NCI-H2196 treated with DMSO at 0.1 percent for 48 hours (cell line): ENCODE results near the gene ENTHD1.
A peak's percentile ranks its signal among the peaks of the same experiment; 100 is the strongest.
"Not testable (repeated sequence)": the region's sequence is repeated elsewhere in the genome, so short reads cannot be mapped to it uniquely, and the experiment has no call there.

Experiments
- DNase-seq: peaks from one replicate; lab custom pipeline; 2025; ENCODE audit not compliant: unreplicated experiment; lab: John Stamatoyannopoulos, UW

ENTHD1 gene

DNA sequence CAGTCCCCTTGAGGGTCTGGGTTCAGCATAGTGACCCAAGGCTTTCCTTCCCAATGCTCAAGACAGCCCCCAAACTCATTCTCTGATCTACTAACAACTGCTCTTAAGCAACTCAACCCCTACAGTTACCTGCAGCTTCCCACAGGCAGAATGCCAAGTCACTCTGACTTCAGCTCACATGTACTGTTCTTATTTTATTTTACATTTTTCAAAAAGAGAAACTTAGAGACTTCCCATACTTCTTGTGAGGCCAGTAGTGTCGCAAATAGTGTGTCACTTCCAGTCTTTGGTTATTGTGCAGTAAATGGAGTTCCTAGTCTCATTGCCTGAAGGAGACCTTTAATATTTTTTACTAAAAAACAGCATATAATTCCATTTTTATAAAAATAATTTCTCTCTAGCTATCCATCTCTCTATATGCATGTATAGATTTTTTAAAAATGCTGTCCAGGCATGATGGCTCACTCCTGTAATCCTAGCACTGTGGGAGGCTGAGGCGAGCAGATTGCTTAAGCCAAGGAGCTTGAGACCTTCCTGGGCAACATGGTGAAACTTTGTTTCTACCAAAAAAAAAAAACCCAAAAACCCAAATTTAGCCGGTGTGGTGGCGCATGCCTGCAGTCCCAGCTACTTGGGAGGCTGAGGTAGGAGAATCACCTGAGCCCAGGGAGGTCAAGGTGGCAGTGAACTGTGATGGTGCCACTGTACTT is 41.8 kb downstream of the ENTHD1 start:
- no peak for DNase-seq

DNA sequence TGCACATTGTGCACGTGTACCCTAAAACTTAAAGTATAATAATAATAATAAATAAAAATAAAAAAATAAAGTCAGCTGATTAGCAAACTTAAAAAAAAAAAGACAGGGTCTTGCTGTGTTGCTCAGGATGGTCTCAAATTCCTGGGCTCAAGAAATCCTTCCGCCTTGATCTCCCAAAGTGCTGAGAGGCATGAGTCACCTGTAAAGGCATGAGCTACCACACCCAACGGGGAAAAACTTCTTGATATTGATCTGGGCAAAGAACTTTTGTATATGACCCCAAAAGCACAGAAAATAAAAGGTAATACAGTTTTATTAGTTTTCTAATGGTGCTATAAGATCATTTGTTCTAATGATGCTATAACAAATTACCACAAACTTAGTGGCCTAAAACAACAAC is 46.1 kb downstream of the ENTHD1 start:
- DNase-seq = no peak

DNA sequence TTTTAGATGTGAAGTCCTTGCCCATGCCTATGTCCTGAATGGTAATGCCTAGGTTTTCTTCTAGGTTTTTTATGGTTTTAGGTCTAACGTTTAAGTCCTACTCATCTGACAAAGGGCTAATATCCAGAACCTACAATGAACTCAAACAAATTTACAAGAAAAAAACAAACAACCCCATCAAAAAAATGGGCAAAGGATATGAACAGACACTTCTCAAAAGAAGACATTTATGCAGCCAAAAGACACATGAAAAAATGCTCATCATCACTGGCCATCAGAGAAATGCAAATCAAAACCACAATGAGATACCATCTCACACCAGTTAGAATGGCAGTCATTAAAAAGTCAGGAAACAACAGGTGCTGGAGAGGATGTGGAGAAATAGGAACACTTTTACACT is 47.0 kb downstream of the ENTHD1 start:
- DNase-seq = not testable (repeated sequence)

DNA sequence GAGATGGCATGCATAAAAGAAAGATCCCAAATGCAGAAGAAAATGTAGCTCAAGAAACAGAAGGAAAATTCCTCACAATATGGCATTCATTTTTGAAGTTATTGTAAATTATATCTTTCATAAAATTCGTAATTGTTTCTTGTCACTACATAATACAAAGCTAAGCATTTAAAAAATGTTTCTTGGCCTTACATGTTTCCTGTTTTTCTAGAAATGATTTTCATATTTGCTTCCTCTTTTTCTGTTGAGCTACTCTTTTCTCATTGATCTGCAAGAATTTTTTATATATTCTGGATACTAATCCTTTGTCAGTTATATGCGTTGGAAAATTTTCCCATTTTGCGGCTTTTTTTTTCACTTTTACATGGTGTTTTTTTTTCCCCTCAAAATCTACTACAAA is 48.0 kb downstream of the ENTHD1 start:
- no peak for DNase-seq

DNA sequence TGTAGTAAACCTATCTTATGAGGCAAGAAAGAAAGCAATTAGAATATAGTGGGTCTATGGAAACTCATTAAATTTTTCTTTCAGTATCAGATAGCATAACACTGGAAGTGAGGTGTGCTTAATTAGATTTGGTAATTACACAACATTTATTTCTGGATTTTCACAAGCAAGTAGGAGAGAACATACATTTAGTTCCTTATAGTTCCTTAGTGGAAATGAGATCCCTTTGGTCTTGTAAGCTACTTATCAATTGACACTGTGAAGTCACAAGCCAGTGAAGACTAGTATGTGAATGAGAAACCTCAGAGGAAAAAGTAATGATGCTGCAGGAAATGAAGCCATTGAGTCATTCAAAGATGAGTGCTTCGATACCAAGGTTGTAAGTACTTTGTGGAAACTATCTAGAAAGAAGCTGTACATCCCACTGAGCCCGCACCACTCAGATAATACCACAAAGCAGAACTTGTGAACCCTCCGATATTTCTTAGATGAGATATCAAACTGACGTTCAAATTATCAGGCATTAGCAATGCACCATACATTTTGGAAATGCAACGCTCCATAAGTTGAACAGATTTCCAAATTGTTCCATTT is 53.5 kb downstream of the ENTHD1 start:
- DNase-seq = no peak

DNA sequence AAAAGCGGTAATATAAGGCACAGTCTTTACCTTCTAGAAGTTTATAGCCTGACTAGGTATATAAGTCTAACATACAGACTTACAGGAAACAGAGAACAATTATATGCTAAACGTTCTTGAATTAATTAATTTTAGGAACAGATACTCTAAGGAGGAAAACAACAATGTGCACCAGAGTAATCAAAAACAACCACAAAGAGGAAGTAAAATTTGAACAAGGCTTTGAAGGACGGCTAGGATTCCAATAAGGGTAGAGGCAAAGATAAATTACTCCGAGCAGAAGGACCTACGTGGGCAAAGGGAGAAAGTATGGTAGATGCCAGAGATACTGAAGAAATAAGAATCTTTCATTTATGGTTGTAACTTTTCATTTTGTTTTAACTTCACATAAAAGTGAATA is 54.4 kb downstream of the ENTHD1 start:
- DNase-seq = no peak

DNA sequence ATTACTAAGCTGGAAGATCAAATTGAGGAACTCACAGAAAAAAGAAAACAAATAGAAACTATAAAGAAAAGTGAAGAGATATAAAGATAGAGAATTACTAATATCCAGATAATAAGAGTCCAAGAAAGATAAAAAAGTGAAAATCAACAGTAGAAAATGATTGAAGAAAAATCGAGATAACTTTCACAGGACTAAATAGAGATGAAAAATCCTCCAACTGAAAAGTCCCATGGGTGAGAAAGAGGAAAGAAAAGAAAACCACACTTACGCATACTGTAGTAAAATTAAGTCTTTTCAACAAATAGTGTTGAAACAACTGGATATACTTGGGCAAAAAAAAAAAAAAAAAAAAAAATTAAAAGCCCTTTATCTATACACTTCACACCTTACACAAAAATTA is 60.0 kb downstream of the ENTHD1 start:
- DNase-seq = no peak

DNA sequence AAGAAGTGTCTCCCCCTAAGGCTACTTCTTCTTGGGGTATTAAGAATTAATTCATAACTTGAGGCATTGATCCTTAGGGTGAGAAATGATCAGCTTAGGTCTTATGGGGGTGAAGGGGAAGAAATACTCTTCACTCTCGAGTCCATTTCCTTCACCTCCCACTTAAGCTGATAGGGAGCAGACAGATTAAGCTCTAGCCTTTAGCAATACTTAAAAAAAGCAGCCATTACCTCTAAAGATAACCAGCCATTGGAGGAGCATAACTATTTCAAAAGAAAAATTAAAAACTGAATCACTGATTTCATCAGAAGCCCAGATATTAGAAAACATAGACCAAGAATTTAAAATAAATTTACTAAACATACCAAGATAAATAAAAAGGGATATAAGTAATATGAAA is 60.5 kb downstream of the ENTHD1 start:
- DNase-seq = no peak

DNA sequence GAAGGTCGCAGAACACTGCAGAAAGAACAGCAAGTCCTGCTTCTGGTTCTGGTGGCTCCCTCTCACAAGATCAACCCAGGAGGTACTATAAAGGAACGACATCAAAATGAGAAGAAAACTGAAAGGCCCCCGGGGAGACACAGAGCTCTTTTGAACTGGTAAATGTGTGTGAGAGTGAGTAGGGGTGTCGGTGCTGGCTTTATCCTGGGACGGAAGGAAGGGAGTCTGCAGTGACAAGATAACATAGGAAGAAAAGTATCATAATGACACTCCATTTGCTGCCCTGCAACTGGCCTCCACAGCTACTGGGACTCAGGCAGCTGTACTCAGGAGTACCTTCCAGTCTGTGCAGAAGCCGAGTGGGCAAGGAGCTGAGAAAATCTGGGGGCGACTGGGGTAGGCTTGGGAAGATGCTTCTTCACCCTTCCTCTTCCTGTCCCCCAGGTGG is 60.9 kb downstream of the ENTHD1 start:
- no peak for DNase-seq

DNA sequence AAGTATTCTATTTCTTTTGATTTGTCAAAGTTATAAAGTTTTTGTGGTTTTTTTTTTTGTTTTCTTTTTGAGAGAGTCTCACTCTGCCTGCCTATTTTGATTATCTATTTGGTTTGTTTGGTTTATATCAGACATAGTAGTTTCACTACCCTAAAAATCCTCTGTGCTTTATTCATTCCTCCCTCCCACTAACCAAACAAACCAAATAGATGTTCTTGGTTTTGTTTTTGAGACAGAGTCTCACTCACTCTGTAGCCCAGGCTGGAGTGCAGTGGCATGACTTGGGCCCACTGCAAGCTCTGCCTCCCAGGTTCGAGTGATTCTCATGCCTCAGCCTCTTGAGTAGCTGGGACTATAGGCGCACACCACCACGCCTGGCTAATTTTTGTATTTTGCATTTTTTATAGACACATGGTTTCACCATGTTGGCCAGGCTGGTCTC is 67.9 kb downstream of the ENTHD1 start:
- no peak for DNase-seq

DNA sequence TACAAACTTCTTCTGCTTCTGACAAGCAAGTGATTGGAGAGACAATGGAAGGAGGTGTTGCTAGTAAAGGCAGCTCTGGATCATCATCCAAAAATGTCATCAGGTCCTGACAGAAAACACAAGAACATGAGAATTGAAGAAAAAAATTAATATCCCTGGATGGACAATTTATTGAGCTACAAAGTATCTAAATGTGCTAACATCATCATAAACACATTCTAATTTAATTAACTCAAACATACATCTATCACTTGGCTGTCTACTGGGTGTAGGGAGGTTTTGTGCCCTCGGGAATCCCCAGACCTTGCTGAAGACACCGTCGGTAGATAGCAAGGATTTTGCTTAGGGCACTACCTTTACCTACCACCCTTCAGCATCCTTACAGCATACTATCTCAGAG is 72.6 kb downstream of the ENTHD1 start:
- no peak for DNase-seq

DNA sequence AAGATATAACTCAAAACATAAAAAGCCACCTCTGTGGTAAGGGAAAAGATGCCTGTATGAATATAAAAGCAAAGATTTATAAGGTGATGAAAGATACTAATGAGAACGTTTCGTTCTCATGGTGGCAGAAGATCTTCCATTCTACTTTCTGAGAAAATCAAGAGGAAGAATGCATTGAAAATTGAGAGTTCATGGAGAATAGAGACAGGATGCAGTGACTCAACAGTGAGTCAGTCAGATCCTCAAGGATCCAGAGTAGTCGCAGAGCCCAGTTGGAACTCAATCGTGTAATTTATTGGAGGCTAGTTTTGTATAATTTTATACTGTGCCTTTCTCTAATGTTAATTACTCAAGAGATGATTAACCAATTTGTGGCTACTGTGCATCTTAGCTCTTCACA is 73.3 kb downstream of the ENTHD1 start:
- DNase-seq = no peak

DNA sequence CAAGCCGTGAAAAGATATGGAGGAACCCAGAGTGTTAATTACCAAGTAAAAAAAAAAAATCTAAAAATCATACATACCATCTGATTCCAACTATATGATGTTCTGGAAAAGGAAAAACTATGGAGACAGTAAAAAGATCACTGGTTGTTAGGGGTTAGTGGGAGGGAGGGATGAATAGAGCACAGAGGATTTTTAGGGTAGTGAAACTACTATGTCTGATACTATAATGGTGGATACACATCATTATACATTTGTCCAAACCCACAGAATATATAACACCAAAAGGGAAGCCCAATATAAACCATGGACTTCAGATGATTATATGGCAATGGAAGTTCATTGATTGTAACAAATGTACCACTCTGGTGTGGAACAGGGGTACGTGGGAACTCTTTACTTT is 74.1 kb downstream of the ENTHD1 start:
- no peak for DNase-seq

DNA sequence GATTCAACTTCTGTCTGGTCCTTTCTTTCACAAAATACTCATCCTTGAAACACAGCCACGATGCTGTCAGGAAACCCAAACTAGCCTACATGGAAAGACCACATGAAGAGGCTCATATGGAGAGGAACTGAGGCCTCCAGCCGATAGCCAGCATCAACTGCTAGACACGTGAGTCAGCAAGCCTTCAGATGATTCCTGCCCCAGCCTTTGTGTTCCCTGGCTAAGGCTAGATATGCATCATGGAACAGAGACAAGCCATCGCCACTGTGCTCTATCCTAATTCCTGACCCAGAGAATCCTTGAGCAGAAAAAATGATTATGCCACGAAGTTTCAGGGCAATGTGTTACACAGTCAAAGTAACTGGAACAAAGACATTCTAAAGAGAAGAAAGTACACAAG is 75.5 kb downstream of the ENTHD1 start:
- no peak for DNase-seq

DNA sequence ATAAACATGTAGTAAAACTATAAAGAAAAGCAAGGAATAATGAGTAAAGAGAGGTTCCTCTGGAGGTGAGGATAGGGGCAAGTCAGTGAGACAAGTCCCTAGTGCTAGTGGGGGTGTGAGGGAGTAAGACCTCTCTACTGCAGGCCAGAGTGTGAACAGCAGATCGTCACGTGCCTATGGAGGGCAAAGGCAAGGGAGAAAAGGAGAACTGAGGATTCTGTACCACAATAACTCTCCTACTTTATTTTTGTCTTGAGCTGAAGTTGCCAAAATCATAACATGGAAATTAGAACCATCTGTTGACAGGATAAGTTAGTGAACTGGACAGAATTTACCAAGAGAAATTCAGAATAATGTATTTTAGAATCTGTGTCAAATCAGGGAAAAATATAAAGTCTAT is 77.6 kb downstream of the ENTHD1 start:
- no peak for DNase-seq

DNA sequence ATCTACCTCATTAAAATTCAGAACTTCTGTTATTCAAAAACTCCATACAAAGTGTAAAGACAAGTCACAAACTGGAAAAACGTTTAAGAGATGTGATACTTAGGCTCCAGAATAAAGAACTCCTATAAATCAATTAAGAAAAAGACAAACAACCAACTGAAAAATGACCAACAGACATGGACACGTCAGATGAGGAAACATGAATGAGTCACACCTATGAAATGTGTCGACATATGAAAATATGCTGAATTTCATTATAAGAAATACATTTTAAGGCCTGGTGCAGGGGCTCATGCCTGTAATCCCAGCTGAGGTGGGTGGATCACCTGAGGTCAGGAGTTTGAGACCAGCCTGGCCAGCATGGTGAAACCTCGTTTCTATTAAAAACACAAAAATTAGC is 78.7 kb downstream of the ENTHD1 start:
- no peak for DNase-seq

DNA sequence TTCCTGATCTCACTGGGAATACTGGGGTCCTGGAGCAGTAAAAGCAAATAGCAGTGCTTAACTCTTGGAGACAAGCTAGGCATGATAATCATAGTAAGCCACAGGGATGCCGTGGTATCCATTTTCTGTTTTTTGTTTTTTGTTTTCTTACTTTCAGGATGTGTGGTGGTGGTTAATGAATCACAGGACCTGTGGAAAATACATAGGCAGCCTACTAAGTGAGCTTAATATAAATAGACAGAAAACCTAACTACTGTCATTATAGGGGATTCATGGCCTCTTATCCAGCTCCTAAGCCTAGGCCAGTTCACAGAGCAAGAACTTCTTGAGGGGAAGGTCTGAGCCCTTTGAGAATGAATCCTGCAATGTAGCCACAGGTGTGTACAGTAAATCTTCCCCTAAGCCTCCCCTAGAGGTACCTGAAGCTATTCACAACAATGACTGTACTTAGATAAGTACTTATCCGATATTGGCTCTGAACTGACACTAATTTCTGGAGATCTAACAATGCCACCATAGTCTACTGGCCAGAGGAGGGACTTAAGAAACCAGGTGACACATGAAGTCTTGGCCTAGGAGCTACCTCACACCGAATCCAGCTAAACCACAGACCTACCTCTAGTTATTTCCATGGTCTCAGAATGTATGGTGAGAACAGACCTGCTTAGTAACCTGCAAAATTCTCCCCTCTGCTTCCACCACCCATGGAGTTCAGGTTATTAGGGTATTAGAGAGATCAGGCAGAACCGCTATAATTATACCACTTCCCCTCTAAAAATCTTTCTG is 83.6 kb downstream of the ENTHD1 start:
- no peak for DNase-seq

DNA sequence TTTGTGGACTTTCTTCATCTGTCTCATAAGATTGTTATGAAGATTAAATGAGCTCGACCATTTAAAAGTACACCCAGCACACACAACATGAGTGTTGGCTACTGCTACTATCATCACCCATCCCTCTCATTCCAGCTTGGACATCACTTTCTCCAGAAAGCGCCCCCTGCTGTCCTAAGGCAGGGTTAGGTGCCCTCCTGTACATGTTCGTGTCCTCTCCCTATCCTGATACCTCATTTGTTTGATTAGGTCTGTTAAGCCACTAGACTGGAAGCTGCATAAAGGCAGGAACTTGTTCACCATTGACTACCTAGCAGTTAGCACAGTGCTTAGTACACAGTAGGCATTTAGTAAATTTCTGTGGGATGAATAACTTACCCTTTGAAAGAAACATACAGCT is 85.5 kb downstream of the ENTHD1 start:
- no peak for DNase-seq

DNA sequence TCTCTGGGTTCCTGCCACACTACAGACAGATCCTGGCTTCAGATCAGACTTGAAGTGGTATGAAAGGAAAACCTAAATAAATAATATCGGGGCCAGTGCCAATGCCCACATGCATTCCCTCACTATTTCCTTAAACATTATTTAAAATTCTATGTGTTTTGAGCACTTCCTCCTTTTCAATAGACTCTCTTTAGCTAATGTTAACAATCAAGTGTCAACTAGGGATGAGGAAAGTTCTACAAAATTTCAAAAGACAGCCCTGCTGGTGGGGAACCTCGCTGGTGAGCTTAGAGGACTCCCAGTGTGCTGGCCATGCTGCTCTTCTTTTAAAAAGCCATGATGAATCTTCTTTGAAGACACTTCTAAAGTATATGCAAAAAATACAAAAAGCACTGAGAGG is 87.5 kb downstream of the ENTHD1 start:
- no peak for DNase-seq

DNA sequence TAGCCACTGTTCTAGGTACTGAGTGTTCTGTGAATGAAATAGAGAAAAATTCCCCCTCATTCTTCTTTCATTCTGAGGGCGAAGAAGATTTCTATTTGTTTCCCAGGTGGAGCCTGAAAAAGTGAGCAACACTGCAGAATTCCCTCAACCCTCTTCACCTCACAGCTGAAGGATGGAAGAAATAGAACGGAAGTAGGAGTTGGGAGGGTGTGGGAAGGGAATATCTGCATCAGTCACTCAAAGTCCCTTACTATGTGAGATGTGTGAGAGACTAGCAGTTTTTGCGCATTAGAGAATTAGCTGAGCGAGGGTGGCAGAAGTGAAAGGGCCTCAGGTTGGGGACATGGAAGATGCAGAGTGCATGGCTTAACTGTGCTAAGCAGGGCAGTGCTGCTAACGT is 88.4 kb downstream of the ENTHD1 start:
- DNase-seq = no peak

DNA sequence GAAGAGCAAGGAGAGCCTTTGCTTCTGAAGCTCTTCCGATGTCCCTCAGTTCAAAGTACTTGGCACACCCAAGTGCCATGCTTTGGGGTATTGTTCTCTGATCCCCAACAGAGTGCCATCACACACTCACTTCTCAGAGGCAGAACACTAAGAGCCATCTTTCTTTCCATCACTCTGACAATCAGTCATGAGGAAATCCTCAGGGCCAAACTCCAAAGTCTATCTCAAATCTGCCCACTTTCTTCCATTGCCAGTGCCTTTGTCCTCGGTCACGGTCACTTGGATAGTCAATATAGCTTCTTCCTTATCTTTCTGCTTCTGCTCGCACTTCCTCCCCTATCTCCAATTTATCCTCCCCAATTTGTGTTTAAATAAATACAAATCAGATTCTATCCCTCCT is 90.9 kb downstream of the ENTHD1 start:
- DNase-seq = no peak

DNA sequence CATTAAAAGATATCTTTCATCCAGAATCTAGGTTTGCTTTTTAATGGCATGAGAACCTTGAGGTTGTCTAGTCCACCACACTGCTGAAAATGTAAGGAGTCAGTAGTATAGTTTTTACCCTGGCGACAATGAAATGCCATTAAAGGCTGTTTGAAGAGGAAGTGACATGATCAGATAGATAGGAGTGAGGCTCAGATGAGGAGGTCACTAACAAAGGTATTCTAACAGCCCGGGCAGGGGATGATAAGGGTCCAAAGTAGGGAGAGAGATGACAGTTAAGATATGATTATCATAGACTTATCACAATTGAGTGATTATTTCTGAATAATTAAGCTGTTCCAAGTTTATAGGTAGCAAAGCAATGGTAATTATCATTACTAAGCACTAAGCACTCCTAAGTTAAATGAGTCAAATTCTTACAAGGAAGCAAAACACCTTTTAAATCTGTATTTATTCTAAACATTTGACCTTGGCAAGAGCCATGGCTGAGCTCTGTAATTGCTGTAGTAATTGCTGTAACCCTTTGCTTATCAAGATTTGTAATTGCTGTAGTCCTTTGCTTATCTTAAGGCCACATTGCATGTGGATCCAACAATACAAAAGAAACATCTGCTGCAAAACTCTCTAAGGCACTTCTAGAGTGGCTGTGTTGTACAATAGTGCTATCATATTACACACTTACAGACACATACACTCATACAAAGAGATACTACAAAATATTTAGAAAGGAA is 92.6 kb downstream of the ENTHD1 start:
- DNase-seq = peak; percentile 50
